HG02588 (cell line): ENCODE data around the gene TSPAN18.

ENCODE experiments used
- ATAC-seq: cut with Tn5 transposase; IDR thresholded peaks from one replicate; pipeline ENCODE4 v1.9.1; 2021; ENCODE audit warnings: mild to moderate bottlenecking, moderate library complexity; ENCODE audit not compliant: unreplicated experiment

Gene TSPAN18

GRCh38 chr11:44879432-44879831 lies 152.7 kb downstream of the TSPAN18 start:
- no peak for ATAC-seq

- ATAC-seq: no peak
Observed at GRCh38 chr11:44880511-44880910, 153.7 kb downstream of the TSPAN18 start.

DNA sequence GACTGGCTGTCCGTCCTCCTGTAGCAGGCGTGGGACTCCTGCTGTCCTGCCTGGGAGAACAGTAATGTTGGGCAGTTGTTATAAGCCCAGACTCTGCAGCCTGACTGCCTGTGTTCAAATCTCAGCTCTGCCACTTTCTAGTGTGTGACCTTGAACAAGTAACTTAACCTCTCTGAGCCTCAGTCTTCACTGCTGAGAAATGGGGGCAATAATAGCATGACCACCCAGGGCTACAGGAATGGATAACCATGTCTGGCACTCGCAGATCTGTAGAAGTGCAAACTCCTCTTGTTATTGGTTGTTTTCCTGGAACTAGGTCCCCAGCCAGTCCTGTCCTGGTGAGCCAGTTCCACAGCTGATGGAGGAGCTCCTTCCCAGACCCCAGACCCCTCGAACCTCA lies 154.2 kb downstream of the TSPAN18 start:
- ATAC-seq: no peak

DNA sequence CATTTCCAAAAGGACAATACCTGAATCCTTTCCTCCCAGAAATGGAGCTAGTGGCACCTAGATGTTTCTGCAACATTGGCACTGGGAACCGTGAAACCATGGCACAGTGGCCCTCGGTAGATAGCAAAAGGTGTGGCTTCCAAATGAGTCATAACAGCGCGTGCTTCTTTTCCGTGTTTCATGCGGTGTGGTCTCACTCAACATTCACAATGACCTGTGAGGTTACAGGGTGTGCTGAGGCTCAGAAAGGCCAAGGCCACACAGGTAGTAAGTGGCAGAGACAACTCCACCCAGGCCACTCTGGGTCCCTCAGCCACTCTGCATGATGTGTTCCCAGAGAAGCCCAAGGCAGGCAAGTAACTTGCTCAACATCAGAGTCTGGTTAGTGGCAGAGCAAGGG lies 156.5 kb downstream of the TSPAN18 start:
- ATAC-seq: no peak

DNA sequence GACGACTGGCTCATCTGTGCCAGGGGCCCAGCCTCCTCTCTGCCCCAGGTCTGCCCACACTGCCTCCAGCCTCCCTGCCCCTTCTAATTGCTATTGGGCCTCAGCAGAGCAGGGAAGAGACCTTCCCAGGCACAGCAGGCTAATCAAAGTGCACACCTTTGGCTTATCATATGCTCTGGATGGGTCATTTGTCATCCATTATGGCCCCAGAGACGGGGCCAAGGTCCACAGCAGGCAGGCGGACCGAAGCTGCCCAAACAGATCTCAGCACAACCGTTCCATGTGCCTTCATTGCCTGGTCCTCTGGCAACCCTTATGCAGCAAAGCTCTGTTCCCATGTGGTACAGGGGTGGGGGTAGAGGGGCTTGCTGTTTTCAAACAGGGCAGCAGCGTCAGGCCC lies 157.3 kb downstream of the TSPAN18 start:
- no peak for ATAC-seq

DNA sequence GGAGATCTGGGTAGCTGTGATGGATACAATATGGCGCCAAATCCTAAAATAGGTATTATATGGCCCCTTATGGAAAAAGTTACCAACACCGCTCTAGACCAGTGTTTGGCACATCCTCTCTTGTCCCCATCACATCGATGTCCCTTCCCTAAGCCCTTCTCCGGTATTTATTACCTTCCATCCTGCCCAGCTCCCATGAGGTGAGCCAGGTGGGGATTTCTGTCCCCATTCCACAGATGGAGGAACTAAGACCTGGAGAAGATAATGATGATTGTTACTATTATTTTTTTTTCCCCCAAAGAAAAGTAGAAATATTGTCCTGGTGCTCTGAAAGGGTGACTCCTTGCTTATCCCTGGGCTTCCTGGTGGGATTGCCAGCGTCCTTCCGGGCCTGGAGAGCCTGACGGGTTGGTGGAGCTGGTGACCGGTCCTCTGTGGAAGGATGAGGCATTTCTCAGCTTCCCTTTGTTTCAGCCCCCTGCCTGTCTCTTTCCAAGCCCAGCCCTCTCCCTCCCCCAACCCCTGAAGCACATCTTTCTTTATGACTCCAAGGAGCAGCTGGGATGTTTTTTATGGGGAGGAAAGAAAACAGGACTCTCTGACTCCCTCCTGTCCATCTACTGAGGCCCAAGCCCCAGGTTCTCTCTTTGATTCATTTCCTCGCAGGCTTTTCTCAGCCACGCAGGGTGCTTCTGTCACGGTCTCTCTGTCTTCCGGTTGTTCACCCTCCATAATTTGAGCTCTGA lies 158.5 kb downstream of the TSPAN18 start:
- ATAC-seq: no peak

- no peak for ATAC-seq
Observed at GRCh38 chr11:44885919-44886789, 159.4 kb downstream of the TSPAN18 start.

- no peak for ATAC-seq
Observed at GRCh38 chr11:44886790-44887140, 160.0 kb downstream of the TSPAN18 start.

- no peak for ATAC-seq
Observed at GRCh38 chr11:44887636-44888035, 160.9 kb downstream of the TSPAN18 start.

DNA sequence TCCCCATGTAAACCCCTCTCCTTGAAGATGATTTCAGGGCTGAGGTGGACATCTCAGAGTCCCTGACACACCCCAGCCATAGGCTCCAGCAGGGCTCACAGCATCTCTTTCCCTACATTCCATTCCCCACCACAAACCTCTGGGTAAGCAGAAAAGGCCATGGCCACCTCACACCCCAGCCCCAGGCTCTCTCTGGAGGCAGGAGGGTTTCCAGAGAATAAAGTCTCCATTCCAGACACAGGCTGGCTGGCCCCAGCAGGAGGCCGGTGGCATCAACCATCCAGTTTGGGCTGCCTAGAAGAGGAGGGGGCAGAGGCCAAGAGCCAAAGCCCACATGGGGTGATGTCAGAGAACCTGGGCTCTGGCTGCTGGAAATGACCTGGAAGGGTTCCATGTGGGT lies 162.5 kb downstream of the TSPAN18 start:
- ATAC-seq: no peak

- ATAC-seq: no peak
Observed at GRCh38 chr11:44892843-44893242, 166.1 kb downstream of the TSPAN18 start.

DNA sequence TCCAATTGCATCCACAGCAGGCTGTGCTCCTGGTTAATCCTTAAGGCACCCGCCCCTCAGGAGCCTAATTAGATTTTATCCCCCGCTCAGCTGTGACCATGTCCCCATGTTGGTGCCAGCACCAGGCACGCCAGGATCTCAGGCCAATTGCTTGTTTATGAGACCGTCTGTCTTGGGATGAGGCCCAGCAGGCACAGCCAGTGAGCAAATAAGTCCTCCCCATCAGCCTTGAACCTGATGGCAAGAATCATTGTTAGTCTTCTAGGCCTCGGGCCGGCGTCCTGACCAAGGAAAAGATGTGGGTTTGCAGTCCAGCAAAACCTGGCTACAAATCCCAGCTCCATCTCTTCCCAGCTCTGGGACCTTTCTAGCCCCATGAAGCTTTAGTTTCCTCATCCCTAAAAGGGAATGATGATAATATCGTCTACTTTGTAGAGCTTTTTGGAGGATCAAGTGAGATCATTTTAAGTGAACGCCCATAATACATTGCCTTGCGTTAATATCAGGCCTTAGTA lies 166.6 kb downstream of the TSPAN18 start:
- no peak for ATAC-seq

DNA sequence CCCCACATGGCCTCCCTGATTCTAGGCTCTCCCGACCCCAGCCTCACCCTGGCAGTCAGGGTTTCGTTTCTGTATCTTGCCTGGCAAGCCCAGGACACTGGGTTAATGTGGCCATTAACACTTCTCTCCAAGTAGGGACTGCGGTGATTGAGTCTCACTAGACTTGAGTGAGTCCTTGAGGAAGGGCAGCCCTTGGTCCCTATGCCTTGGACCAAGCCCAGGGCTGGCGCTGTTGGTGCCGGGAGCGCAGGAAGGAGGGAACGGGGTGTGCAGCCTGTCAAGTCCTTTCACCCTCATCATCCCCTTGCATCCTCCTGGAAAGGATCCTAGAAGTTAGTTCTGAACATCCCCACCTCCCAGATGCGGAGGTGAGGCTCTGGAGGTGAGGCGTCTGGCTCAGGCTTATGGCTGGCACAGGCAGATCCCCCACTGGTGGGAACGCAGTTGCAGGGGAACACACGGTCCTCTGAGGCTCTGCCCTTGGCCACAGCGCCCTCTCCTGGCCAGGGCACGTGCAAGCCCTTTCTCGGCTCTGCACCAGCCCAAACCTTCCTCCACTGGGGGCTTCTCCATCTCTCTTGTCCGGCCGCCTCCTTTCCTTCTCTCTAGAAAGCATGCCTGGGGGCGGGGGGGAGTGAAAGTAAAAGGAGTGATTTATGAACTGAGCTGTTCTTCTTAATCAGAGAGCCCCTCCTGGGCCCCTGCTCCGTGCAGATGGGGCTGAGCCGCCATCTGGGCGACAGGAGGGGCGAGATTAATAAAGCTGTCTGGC lies 167.3 kb downstream of the TSPAN18 start:
- ATAC-seq: no peak

GRCh38 chr11:44899959-44900358 lies 173.2 kb downstream of the TSPAN18 start:
- ATAC-seq: peak; percentile 63

DNA sequence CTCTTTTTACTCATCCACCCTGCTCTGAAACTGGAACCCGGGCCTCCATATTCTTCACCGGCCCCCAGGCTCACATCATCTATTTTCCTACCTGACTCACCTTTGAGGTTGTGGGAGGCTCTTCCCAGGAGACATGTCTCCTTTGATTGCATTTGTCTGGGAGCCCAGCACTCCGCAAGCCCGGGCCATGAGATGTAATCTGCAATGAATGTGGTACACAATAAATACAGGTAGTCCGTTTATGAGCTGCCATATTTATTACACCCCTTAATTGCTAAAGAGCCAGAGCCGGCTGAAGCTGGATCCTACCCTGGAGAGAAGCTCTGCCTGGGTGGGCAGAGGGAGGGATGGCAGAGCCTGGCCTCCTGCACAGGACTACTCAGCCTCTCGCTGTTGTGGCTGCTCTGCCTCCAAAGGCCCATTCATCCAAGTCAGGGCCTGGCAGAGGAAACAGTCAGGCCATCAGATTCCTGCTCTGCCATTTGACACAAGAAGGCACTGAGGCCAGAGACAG lies 174.4 kb downstream of the TSPAN18 start:
- ATAC-seq: no peak

GRCh38 chr11:44901786-44902185 lies 175.0 kb downstream of the TSPAN18 start:
- no peak for ATAC-seq

- ATAC-seq: no peak
Observed at GRCh38 chr11:44903035-44903434, 176.3 kb downstream of the TSPAN18 start.

DNA sequence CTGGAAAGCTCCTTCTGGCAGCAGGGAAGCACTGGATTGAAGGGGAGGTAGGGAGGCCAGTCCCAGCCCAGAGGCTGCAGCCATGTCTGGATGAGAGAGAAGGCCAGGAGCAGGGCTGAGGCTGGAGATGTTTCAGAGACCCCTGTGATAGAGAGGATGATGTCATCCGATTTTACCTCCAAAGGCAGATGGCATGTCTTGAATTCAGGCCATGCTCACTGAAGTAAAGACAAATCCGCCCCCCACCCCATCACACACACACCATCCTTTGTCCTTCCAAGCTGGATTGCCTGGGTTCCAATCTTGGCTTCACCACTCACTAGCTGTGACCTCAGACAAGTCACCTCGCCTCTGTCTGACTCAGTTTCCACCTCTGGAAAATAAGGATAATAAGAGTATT lies 176.8 kb downstream of the TSPAN18 start:
- no peak for ATAC-seq

DNA sequence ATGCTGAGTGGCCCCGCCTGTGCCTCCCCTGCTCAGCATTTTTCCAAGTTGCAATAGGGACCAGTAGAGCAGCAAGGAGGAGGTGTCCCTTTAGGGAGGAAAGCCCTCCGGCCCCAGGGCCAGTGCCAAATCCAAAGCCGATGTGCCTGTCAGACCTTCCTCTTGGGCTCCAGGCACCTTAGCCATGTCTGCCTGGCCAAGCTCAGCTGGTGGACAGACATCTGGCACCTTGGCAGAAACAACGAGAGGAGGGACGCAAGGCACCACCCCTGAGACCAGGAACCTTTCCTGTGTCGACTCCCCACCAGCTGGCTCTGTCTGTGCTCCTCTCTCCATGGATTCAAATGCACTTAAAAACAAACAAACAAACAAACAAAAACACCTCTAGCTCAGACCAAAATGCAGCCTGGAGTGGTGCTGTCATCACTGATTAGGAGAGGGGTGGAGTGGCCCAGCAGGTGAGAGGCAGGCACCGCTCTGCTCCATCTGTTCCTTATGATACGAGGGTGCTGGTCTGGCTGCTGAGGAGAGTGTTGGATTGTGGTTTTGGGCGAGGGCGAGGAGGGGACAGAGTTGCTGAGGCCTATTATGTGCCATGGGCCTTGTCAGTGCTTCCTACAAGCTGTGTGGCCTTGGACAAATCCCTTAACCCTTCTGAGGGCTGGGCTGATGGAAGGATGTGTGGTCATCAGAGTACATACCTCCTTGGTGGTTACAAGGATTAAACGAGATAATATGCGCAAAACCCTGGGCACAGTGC lies 177.7 kb downstream of the TSPAN18 start:
- no peak for ATAC-seq

GRCh38 chr11:44905131-44905866 lies 178.5 kb downstream of the TSPAN18 start:
- no peak for ATAC-seq
